ENCODE measurements around the gene GPR176.

DNA sequence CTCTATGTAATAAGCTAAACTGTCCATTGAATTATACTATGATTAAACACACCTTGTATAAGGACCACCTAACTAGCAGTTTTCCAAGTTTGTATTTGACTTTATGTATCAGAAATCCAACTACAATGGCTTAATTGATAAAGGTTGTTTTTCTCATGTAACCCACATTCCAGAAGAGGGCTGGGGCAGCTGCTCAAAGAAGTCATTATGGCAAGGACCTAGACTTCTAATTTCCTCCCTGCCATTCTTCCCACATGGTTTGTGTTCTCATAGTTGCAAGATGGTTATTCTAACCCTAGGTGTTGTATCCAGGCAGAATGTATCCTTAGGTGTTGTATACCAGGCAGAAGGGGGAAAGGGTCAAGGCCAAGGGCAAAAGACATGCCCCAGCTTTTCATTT is 35.7 kb downstream of the GPR176 start:
- TF ChIP-seq CTCF (IDR thresholded peaks at IDR 0.05) (no peak), POLR2A (IDR thresholded peaks at IDR 0.05) (no peak)
